GM13976 (cell line): Measurements from ENCODE around the gene IFT43.

Experiments used
- DNase-seq: peaks from one replicate; pipeline ENCODE4 v3.0.0; 2012; ENCODE audit warnings: low spot score
- CTCF ChIP-seq: IDR thresholded peaks from 2 replicates; pipeline ENCODE4 v1.5.1; 2012; ENCODE audit warnings: borderline replicate concordance, mild to moderate bottlenecking; ENCODE audit not compliant: insufficient read depth; ENCODE audit errors: extremely low read depth, missing control alignments, control extremely low read depth
- in situ Hi-C: fragments of 300-500 bp; cut with MboI; formaldehyde crosslinking; loops from one replicate; pipeline ENCODE4 v1.12.0; 2022; ENCODE audit warnings: low sequenced_read_pairs, mixed read lengths, inconsistent platforms; ENCODE audit not compliant: unreplicated experiment

IFT43 gene

GRCh38 chr14:76080025-76080424 is 94.5 kb downstream of the IFT43 start:
- in situ Hi-C loops, result no loop called here
- DNase-seq, result no peak
- no peak for TF ChIP-seq CTCF

- in situ Hi-C loops, result no loop called here
- no peak for DNase-seq
- TF ChIP-seq CTCF, result no peak
Observed at GRCh38 chr14:76080471-76080870, 94.9 kb downstream of the IFT43 start.

- DNase-seq, result no peak
- in situ Hi-C loops, result no loop called here
- TF ChIP-seq CTCF, result no peak
Observed at GRCh38 chr14:76081642-76082041, 96.1 kb downstream of the IFT43 start.

GRCh38 chr14:76083796-76084765 is 98.5 kb downstream of the IFT43 start:
- TF ChIP-seq CTCF, result no peak
- in situ Hi-C loops, result no loop called here
- DNase-seq, result no peak

- no peak for DNase-seq
- in situ Hi-C loops, result no loop called here
- TF ChIP-seq CTCF, result no peak
Observed at GRCh38 chr14:76085358-76085757, 99.8 kb downstream of the IFT43 start.

- in situ Hi-C loops, result no loop called here
- TF ChIP-seq CTCF, result no peak
- no peak for DNase-seq
Observed at GRCh38 chr14:76086636-76087035, 101.1 kb downstream of the IFT43 start.

GRCh38 chr14:76088326-76088725 is 102.8 kb downstream of the IFT43 start:
- in situ Hi-C loops, result no loop called here
- no peak for TF ChIP-seq CTCF
- DNase-seq, result no peak
